HCT116 (cell line): Measurements from ENCODE around the gene RHEB. TPM values are rescaled to one million over a fixed set of nuclear protein-coding genes. Genes with fewer than 3 reads are reported as not detected.

Experiments used
- ATAC-seq: fragments of 200-7000 bp; cut with Tn5 transposase; 2 replicates; pipeline ENCODE4 v1.9.1; 2020; ENCODE audit warnings: mild to moderate bottlenecking, moderate library complexity
- BruUV-seq: library from RNA; stranded (reverse); fragments of 400-500 nt; replicated peaks from 2 replicates; lab custom pipeline; 2021; lab: Mats Ljungman, UMichigan
- CTCF ChIA-PET: fragments of 300-600 bp; sonication (Branson Sonifier 250); formaldehyde crosslinking; loops from one replicate; lab custom pipeline; 2021; ENCODE audit warnings: antibody characterized with exemption; lab: Charles Lee
- POLR2A ChIA-PET: fragments of 300-600, 350-600 bp; sonication (Branson Sonifier 250); formaldehyde crosslinking; loops from one replicate; lab custom pipeline; 2021; ENCODE audit warnings: antibody characterized with exemption; lab: Charles Lee
- RAD21 ChIA-PET, 2 experiments: fragments of 300-600 bp; sonication (Branson Sonifier 250); formaldehyde crosslinking; loops; one replicate each; lab custom pipeline; 2023; ENCODE audit warnings: low total read pairs in 2 of 2; ENCODE audit not compliant: uncharacterized antibody in 2 of 2, unreplicated experiment in 2 of 2, low non-redundant PET in 1 of 2; lab: Charles Lee
- DNase-seq: peaks from one replicate; pipeline ENCODE4 v3.0.0-alpha.2; 2010; ENCODE audit warnings: low read depth, low spot score
- H2AFZ ChIP-seq: fragments of 200-600 bp; shearing (Covaris generic), sonication (generic); 2 replicates; pipeline ENCODE4 v1.6.1; 2017; ENCODE audit warnings: low read depth, mixed run types, mixed read lengths, antibody characterized with exemption, low read length; ENCODE audit not compliant: poor library complexity, severe bottlenecking
- H3K27ac ChIP-seq: 2 replicates; pipeline ENCODE4 v1.5.1; 2012; ENCODE audit warnings: low read depth, low read length
- H3K27me3 ChIP-seq: fragments of 200-600 bp; sonication (generic); 2 replicates; pipeline ENCODE4 v1.6.1; 2016; ENCODE audit warnings: mixed run types, low read length, mixed read lengths; ENCODE audit not compliant: insufficient read depth
- H3K36me3 ChIP-seq, 2 experiments: fragments of 200-500 bp in 1 of 2; fragments of 200-600 bp in 1 of 2; sonication (Bioruptor generic) in 1 of 2; sonication (generic) in 1 of 2; 2 replicates each; pipeline versions ENCODE4 v1.5.1 to v1.6.1; 2014 to 2016; ENCODE audit warnings: low read length in 2 of 2, inconsistent platforms in 1 of 2, mixed read lengths in 1 of 2, mixed run types in 1 of 2; ENCODE audit not compliant: insufficient read depth in 2 of 2, control insufficient read depth in 1 of 2
- H3K4me1 ChIP-seq, 2 experiments: fragments of 200-600 bp in 1 of 2; sonication (generic) in 1 of 2; 2 replicates each; pipeline versions ENCODE4 v1.5.1 to v1.6.1; 2012 to 2017; ENCODE audit warnings: low read length in 2 of 2, inconsistent platforms in 1 of 2, mild to moderate bottlenecking in 1 of 2, mixed read lengths in 1 of 2, mixed run types in 1 of 2, moderate library complexity in 1 of 2; ENCODE audit not compliant: insufficient read depth in 2 of 2, control insufficient read depth in 1 of 2
- H3K4me2 ChIP-seq: fragments of 200-600 bp; sonication (generic); 2 replicates; pipeline ENCODE4 v1.6.1; 2017; ENCODE audit warnings: mixed run types, low read length, mixed read lengths
- H3K4me3 ChIP-seq, 2 experiments: fragments of 200-600 bp in 1 of 2; sonication (generic) in 1 of 2; replicated peaks in 1 of 2; 2 replicates each; pipeline ENCODE4 v1.5.1; 2011 to 2016; ENCODE audit warnings: low read length in 2 of 2, control low read depth in 1 of 2, low read depth in 1 of 2, mild to moderate bottlenecking in 1 of 2, mixed read lengths in 1 of 2, mixed run types in 1 of 2
- H3K79me2 ChIP-seq: fragments of 200-600 bp; sonication (generic); 2 replicates; pipeline ENCODE4 v1.6.1; 2017; ENCODE audit warnings: mild to moderate bottlenecking, mixed run types, low read length, moderate library complexity, mixed read lengths; ENCODE audit not compliant: insufficient read depth
- H3K9ac ChIP-seq: fragments of 200-600 bp; sonication (generic); 2 replicates; pipeline ENCODE4 v1.6.1; 2016; ENCODE audit warnings: low read length, mixed read lengths
- H3K9me2 ChIP-seq: fragments of 200-600 bp; sonication (generic), shearing (Covaris generic); 2 replicates; pipeline ENCODE4 v1.6.1; 2017; ENCODE audit warnings: mixed run types, mild to moderate bottlenecking, moderate library complexity; ENCODE audit not compliant: insufficient read depth
- H3K9me3 ChIP-seq, 2 experiments: fragments of 200-500 bp in 1 of 2; fragments of 200-600 bp in 1 of 2; sonication (Bioruptor generic) in 1 of 2; sonication (generic) in 1 of 2; 2 replicates each; pipeline ENCODE4 v1.6.1; 2014 to 2017; ENCODE audit warnings: low read length in 2 of 2, mixed read lengths in 2 of 2, inconsistent platforms in 1 of 2, low read depth in 1 of 2, mild to moderate bottlenecking in 1 of 2, mixed run types in 1 of 2, moderate library complexity in 1 of 2; ENCODE audit not compliant: control insufficient read depth in 1 of 2, insufficient read depth in 1 of 2
- H4K20me1 ChIP-seq: fragments of 200-600 bp; sonication (generic), shearing (Covaris generic); 2 replicates; pipeline ENCODE4 v1.6.1; 2017; ENCODE audit warnings: mixed run types, mild to moderate bottlenecking, moderate library complexity; ENCODE audit not compliant: insufficient read depth
- CEBPB ChIP-seq: IDR thresholded peaks from 2 replicates; pipeline ENCODE4 v1.6.1; 2012; ENCODE audit warnings: low read depth
- CTCF ChIP-seq, 3 experiments: fragments of 200-600 bp in 1 of 3; sonication (generic) in 1 of 3; IDR thresholded peaks in 2 of 3; conservative IDR thresholded peaks in 1 of 3; 2 replicates each; pipeline ENCODE4 v1.5.1; 2012 to 2017; ENCODE audit warnings: low read depth in 2 of 3, low read length in 2 of 3, antibody characterized with exemption in 1 of 3, borderline replicate concordance in 1 of 3, control low read depth in 1 of 3, mild to moderate bottlenecking in 1 of 3, mixed read lengths in 1 of 3, mixed run types in 1 of 3, moderate library complexity in 1 of 3; ENCODE audit not compliant: insufficient read depth in 1 of 3
- ELF1 ChIP-seq: IDR thresholded peaks from 2 replicates; pipeline ENCODE4 v1.6.1; 2012; ENCODE audit warnings: low read depth, borderline replicate concordance
- EZH2phosphoT487 ChIP-seq: fragments of 200-600 bp; IDR thresholded peaks from 2 replicates; pipeline ENCODE4 v1.6.1; 2018; ENCODE audit warnings: antibody characterized with exemption, borderline replicate concordance
- POLR2A ChIP-seq: IDR thresholded peaks from 2 replicates; pipeline ENCODE4 v1.7.0; 2011; ENCODE audit warnings: borderline replicate concordance; ENCODE audit not compliant: insufficient read depth, insufficient read length; ENCODE audit errors: extremely low read depth
- REST ChIP-seq: IDR thresholded peaks from 2 replicates; pipeline ENCODE4 v1.6.1; 2012; ENCODE audit warnings: low read depth
- SIN3A ChIP-seq: IDR thresholded peaks from 2 replicates; pipeline ENCODE4 v1.6.1; 2012; ENCODE audit warnings: low read depth
- TCF7L2 ChIP-seq: IDR thresholded peaks from 2 replicates; pipeline ENCODE4 v1.7.0; 2011; ENCODE audit warnings: borderline replicate concordance, inconsistent platforms; ENCODE audit not compliant: insufficient read depth, insufficient read length; ENCODE audit errors: extremely low read depth
- ZBTB33 ChIP-seq: IDR thresholded peaks from 2 replicates; pipeline ENCODE4 v1.6.1; 2011; ENCODE audit warnings: mild to moderate bottlenecking, low read length, moderate library complexity; ENCODE audit not compliant: insufficient replicate concordance; ENCODE audit errors: extremely low read depth
- intact Hi-C: fragments of 100-400 bp; cut with micrococcal nuclease; formaldehyde crosslinking; loops from 2 replicates; pipeline ENCODE4 v1.10.0; 2022
- total RNA-seq: library from RNA; stranded (reverse); gene quantifications from one replicate; pipeline ENCODE4 v1.2.1, GENCODE V29; 2021; ENCODE audit not compliant: unreplicated experiment

Gene RHEB
- total RNA-seq, 1 experiment from 2014 or later, result 114 TPM

GRCh38 chr7:151506901-151507382 lies 12.8 kb downstream of the RHEB start:
- Histone ChIP-seq H3K4me2 (no peak overlapping the region), H3K27ac (no peak overlapping the region), H3K4me1 (peaks cover 0 to 10% of the 10 kb centered on the region in 2 experiments; a peak in 1 of 4 replicates), H3K4me3 (no peak overlapping the region), H3K79me2 (peaks cover 100% of the 10 kb centered on the region), H3K27me3 (no peaks in the 10 kb centered on the region), H4K20me1 (peaks cover 55% of the 10 kb centered on the region; the same call in 1 of the 2 replicates), H3K9me3 (no peaks in the 10 kb centered on the region), H3K36me3 (no peaks in the 10 kb centered on the region), H3K9ac (no peak overlapping the region), H3K9me2 (no peaks in the 10 kb centered on the region), H2AFZ (no peak overlapping the region)
- CTCF ChIA-PET, result interaction anchor here (1.1 kb wide), 1 partner anchor 9 kb away, joined by 5 read pairs; no protein-coding TSS in a partner anchor
- BruUV-seq, result no TSS peak
- POLR2A ChIA-PET, result no interaction called here
- DNase-seq, result no peak
- RAD21 ChIA-PET, result no interaction called here
- intact Hi-C loops, result no loop called here
- peak; percentile 69 for ATAC-seq
- peak in 2 of 3 experiments; percentile 17 to 30; a peak in 2 of 6 replicates for TF ChIP-seq CTCF (IDR thresholded peaks at IDR 0.05 in 2 of 3, conservative IDR thresholded peaks at IDR 0.05 in 1 of 3; ENCODE audit: borderline replicate concordance in 1 of 3, insufficient read depth in 1 of 3, low read depth in 2 of 3, low read length in 2 of 3)
- TF ChIP-seq SIN3A, result no peak
- TF ChIP-seq, all 23 proteins: peak for 1

GRCh38 chr7:151505836-151506468 lies 13.7 kb downstream of the RHEB start:
- BruUV-seq, result no TSS peak
- no peaks in the 10 kb centered on the region for H3K9me3 ChIP-seq
- no peaks in the 10 kb centered on the region for H3K27me3 ChIP-seq
- no peak overlapping the region for H3K27ac ChIP-seq
- POLR2A ChIA-PET, result no interaction called here
- no peak overlapping the region for H2AFZ ChIP-seq
- no peak overlapping the region for H3K9ac ChIP-seq
- CTCF ChIA-PET, result interaction anchor here (1.6 kb wide), 1 partner anchor 15 kb away, joined by 4 read pairs; no protein-coding TSS in a partner anchor
- intact Hi-C loops, result no loop called here
- RAD21 ChIA-PET, result no interaction called here
- DNase-seq (no peak), ATAC-seq (no peak)
- H4K20me1 ChIP-seq, result peaks cover 54% of the 10 kb centered on the region; the same call in 1 of the 2 replicates
- peaks cover 0 to 10% of the 10 kb centered on the region in 2 experiments; a peak in 1 of 4 replicates for H3K4me1 ChIP-seq
- H3K4me2 ChIP-seq, result no peak overlapping the region
- H3K9me2 ChIP-seq, result no peaks in the 10 kb centered on the region
- H3K36me3 ChIP-seq, result no peaks in the 10 kb centered on the region
- H3K79me2 ChIP-seq, result peaks cover 100% of the 10 kb centered on the region
- no peak overlapping the region for H3K4me3 ChIP-seq
- TF ChIP-seq POLR2A (no peak), ZBTB33 (no peak), ELF1 (no peak), SIN3A (no peak), REST (no peak), TCF7L2 (no peak), EZH2phosphoT487 (no peak), CEBPB (no peak)
